ENCODE data around the gene TBC1D22A. TPM values are rescaled to one million over a fixed set of nuclear protein-coding genes. Genes with fewer than 3 reads are reported as not detected.

TBC1D22A gene
- total RNA-seq, 1 experiment from 2014 or later, result 14.3 TPM

- no TSS peak for BruUV-seq (replicated peaks)
- Histone ChIP-seq H3K9me2 (replicated peaks; ENCODE audit: low read length) (no peaks in the 10 kb centered on the region), H3K27ac (ENCODE audit: low read length) (peak overlapping the region; percentile 99), H3K9ac (ENCODE audit: low read length) (peak overlapping the region; percentile 88; the same call in 1 of the 2 replicates), H3K27me3 (ENCODE audit: low read length) (no peaks in the 10 kb centered on the region), H3K4me1 (ENCODE audit: insufficient read depth, low read length) (peaks cover 43% of the 10 kb centered on the region), H3K9me3 (ENCODE audit: low read length) (no peaks in the 10 kb centered on the region), H3K4me2 (ENCODE audit: low read length) (peak overlapping the region; percentile 86; the same call in 1 of the 2 replicates), H3K79me2 (ENCODE audit: low read length) (peaks cover 30% of the 10 kb centered on the region), H3K36me3 (ENCODE audit: low read depth, low read length) (no peaks in the 10 kb centered on the region), H4K20me1 (ENCODE audit: low read length) (no peaks in the 10 kb centered on the region), H3F3A (ENCODE audit: low read length, unreplicated experiment) (peaks cover 17% of the 10 kb centered on the region), H3K4me3 (ENCODE audit: low read length) (no peak overlapping the region), H2AFZ (ENCODE audit: low read length) (no peak overlapping the region)
- ATAC-seq, result no peak
- intact Hi-C loops (cut with micrococcal nuclease), result loop anchor here (2.0 kb wide), 1 partner anchor 25 kb away; no protein-coding TSS in a partner anchor
- CTCF ChIA-PET, result no interaction called here
- no peak for DNase-seq
- TF ChIP-seq EZH2phosphoT487 (IDR thresholded peaks at IDR 0.05; ENCODE audit: borderline replicate concordance, low read length) (no peak), EZH2 (IDR thresholded peaks at IDR 0.05; ENCODE audit: low read length, unreplicated experiment) (no peak), CTCF (conservative IDR thresholded peaks at IDR 0.05; ENCODE audit: low read depth, low read length) (no peak; the same call in 1 of the 2 replicates)
- POLR2A ChIA-PET (ENCODE audit: unreplicated experiment), result no interaction called here
Measured at GRCh38 chr22:46827781-46828180, 65.3 kb downstream of the TBC1D22A start.

GRCh38 chr22:46828323-46828900, 66.0 kb downstream of the TBC1D22A start:
- H4K20me1 ChIP-seq (ENCODE audit: low read length), result no peaks in the 10 kb centered on the region
- H3K79me2 ChIP-seq (ENCODE audit: low read length), result peaks cover 36% of the 10 kb centered on the region
- TF ChIP-seq EZH2phosphoT487 (IDR thresholded peaks at IDR 0.05; ENCODE audit: borderline replicate concordance, low read length) (no peak), CTCF (conservative IDR thresholded peaks at IDR 0.05; ENCODE audit: low read depth, low read length) (no peak), EZH2 (IDR thresholded peaks at IDR 0.05; ENCODE audit: low read length, unreplicated experiment) (no peak)
- POLR2A ChIA-PET (ENCODE audit: unreplicated experiment), result no interaction called here
- peak overlapping the region; percentile 86 for H3K4me2 ChIP-seq (ENCODE audit: low read length)
- H3K36me3 ChIP-seq (ENCODE audit: low read depth, low read length), result no peaks in the 10 kb centered on the region
- intact Hi-C loops (cut with micrococcal nuclease), result loop anchor here (2.0 kb wide), 1 partner anchor 26 kb away; no protein-coding TSS in a partner anchor
- H2AFZ ChIP-seq (ENCODE audit: low read length), result no peak overlapping the region
- H3K27ac ChIP-seq (ENCODE audit: low read length), result peak overlapping the region; percentile 99
- ATAC-seq (peak; percentile 9), DNase-seq (peak; percentile 30)
- H3K4me1 ChIP-seq (ENCODE audit: insufficient read depth, low read length), result peaks cover 43% of the 10 kb centered on the region
- CTCF ChIA-PET, result interaction anchor here (0.6 kb wide), 1 partner anchor 63 kb away, joined by 3 read pairs; no protein-coding TSS in a partner anchor
- H3F3A ChIP-seq (ENCODE audit: low read length, unreplicated experiment), result peaks cover 17% of the 10 kb centered on the region
- no peaks in the 10 kb centered on the region for H3K9me2 ChIP-seq (replicated peaks; ENCODE audit: low read length)
- no peaks in the 10 kb centered on the region for H3K9me3 ChIP-seq (ENCODE audit: low read length)
- H3K9ac ChIP-seq (ENCODE audit: low read length), result peak overlapping the region; percentile 88
- BruUV-seq (replicated peaks), result no TSS peak
- no peaks in the 10 kb centered on the region for H3K27me3 ChIP-seq (ENCODE audit: low read length)
- peak overlapping the region; percentile 29; the same call in 1 of the 2 replicates for H3K4me3 ChIP-seq (ENCODE audit: low read length)

Data from PC-3 (cell line).